ENCODE results near the gene TMEM128.
"Not testable (repeated sequence)": the region's sequence is repeated elsewhere in the genome, so short reads cannot be mapped to it uniquely, and the experiment has no call there.

The TMEM128 gene

DNA sequence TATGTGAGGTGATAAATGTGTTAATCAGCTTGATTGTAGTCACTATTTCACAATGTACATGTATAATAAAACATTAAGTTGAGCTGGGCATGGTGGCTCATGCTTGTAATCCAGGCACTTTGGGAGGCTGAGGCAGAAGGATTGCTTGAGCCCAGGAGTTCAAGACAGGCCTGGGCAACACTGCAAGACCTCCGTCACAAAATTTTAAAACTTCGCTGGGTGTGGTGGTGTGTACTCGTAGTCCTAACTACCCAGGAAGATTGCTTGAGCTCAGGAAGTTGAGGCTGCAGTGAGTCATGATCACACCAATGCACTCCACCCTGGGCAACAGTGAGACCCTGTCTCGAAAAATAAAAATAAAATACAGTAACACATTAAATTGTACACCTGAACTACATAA is 21.8 kb upstream of the TMEM128 start:
- TF ChIP-seq ZNF274 (IDR thresholded peaks at IDR 0.05; ENCODE audit: low read depth, low read length) = no peak
- H3K4me3 ChIP-seq (ENCODE audit: low read length) = no peak overlapping the region

DNA sequence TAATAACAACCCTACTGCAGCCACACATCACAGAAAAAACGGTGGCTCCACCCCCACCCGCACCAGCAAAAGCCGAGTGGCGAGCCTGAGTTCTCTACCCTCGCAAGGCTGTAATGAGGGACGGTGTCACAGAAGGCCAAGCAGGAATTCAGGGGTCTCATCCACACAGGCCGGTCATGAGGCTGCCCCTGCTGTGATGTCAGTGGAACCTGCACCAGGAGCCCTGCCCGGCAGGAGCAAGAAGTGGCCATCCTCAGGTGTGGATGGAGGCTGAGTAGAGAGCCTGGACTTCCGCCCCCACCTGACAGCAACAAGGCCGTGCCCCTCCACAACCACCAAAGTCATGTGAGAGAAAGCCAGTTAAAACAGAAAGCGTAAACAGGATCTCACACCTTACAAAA is 21.3 kb upstream of the TMEM128 start:
- H3K4me3 ChIP-seq (ENCODE audit: low read length) = no peak overlapping the region
- no peak for TF ChIP-seq ZNF274 (IDR thresholded peaks at IDR 0.05; ENCODE audit: low read depth, low read length)

DNA sequence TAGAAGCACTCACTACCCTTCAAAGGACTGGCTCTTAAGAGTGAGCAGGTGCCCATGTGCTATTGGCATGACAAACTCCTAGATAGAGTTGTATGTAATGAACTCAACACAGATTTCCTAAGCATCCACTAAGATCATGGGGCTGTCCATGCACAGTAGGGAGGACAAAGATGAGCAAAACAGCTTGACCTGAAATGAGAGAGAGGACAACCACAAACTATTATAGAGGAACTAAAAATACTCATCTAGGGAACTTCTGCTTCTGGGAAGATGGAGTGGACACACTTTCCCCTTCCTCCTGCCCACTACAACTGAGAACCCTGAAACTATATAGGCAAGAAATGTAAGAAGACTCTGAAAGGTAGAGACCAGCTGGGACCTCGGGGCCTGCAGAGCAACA is 20.8 kb upstream of the TMEM128 start:
- TF ChIP-seq ZNF274 (IDR thresholded peaks at IDR 0.05; ENCODE audit: low read depth, low read length) = no peak
- no peak overlapping the region for H3K4me3 ChIP-seq (ENCODE audit: low read length)

DNA sequence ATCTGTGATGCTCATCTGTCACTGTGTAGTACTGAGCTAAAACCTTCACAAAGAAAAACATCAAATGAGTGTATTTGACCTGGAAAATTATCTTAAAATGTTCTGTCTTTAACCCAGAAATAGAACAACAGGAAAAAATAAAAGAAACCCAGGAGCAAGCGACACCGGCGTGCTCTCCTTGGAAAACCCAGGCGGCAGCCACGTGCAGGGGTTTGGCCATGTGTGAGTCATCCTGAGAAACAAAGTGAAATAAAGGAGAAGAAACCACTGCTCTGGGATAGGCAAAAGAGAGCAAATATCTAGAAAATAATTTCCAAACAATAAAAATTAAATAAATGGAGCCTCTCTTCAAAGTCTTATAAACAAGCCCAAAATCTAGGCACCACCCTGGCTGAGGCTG is 20.0 kb upstream of the TMEM128 start:
- H3K4me3 ChIP-seq (ENCODE audit: low read length) = no peak overlapping the region
- TF ChIP-seq ZNF274 (IDR thresholded peaks at IDR 0.05; ENCODE audit: low read depth, low read length) = no peak

DNA sequence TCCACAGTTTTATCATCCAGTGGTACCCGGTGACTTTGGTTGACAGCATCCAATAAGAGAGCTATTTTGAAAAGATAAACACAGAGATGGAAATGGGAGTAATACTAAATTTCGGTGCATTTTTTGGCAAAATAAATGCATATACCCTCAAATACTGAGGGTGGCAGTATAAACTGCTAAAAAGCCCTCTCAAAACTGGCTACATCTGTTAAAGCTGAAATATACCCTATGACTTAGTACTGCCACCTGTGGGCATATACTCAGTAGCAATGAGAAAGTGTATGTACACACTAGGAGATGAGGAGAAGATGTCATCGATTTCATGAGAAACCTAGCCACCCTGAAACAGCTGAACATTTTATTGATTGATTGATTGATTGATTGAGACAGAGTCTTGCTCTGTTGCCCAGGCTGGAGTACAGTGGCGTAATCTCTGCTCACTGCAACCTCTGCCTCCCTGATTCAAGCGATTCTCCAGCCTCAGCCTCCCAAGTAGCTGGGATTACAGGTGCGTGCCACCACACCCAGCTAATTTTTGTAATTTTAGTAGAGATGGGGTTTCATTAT is 12.2 kb upstream of the TMEM128 start:
- TF ChIP-seq ZNF274 (IDR thresholded peaks at IDR 0.05; ENCODE audit: low read depth, low read length) = no peak
- no peak overlapping the region for H3K4me3 ChIP-seq (ENCODE audit: low read length)

DNA sequence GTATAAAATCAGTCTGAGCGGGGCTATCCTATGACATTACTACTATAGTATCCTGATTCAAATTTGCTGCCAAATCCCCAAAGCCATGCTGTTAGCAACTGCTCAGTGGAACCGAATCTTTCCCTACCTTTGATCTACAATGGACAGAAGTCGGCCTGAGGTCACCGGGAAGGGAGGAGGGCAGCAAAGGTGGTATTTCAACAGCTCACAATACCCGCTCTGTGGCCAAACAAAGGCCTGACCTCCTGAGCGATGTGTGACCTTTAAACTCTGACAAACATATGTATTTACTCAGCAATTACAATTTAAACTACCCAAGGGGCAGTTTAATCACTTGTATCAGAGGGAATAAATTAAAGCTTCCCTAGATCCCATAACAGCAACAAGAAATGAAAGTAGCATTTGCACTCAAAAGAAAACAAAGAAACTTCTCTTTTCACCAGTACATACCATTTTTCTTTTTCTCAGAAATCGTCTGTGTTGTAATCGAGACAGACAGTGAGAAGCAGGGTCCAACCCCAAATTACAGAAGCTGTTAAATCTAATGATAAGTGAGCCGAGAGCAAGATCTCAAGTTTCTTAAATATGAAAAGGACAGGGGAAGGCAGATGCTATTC is 11.6 kb upstream of the TMEM128 start:
- no peak for TF ChIP-seq ZNF274 (IDR thresholded peaks at IDR 0.05; ENCODE audit: low read depth, low read length)
- H3K4me3 ChIP-seq (ENCODE audit: low read length) = no peak overlapping the region

DNA sequence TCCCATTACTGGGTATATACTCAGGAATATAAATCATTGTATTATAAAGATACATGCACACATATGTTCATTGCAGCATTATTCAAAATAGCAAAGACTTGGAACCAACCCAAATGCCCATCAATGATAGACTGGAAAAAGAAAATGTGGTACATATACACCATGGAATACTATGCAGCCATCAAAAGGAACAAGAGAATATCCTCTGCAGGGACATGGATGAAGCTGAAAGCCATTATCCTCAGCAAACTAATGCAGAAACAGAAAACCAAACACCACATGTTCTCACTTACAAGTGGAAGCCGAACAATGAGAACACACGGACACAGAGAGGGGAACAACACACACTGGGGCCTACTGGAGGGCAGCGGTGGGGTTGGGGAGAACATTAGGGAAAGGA is 9.7 kb upstream of the TMEM128 start:
- H3K4me3 ChIP-seq (ENCODE audit: low read length) = not testable (repeated sequence)

DNA sequence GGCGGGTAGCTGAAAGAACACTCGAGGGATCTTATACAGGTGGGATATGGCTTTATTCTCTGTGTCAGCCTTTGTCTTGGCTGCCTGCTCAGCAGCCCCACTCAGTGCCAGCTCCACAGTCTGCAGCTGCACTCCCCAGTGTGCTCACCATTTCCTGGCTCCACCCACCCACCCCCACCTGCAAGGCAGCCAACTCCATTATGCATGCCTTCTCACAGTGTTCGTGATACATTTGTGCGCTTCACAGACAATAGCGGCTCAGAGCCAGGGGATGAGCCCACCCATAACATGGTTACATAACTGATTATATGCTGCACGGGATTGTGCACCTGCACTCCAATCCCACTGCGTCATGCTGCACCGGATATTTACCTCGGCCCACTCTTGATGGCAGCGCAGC is 8.8 kb upstream of the TMEM128 start:
- no peak overlapping the region for H3K4me3 ChIP-seq (ENCODE audit: low read length)
- TF ChIP-seq ZNF274 (IDR thresholded peaks at IDR 0.05; ENCODE audit: low read depth, low read length) = no peak

DNA sequence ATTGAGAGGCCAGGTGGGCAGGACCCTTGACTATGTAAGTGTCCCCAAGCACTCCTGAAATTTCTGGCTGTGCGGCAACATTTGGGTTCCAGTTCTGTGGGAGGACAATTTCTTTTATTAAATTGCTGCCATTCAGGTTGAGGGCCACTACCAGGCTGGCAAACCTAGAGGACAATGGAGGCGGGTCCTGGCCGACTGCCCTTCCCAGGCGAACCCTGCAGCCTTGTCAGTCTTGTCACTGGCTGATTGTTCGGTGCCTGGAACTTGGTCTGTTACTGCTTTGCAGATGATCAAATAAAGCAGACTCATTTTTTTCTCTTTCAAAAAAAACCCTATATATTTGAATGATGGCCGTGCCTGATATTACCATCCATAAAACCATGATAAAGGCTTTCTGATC is 6.6 kb upstream of the TMEM128 start:
- no peak overlapping the region for H3K4me3 ChIP-seq (ENCODE audit: low read length)
- no peak for TF ChIP-seq ZNF274 (IDR thresholded peaks at IDR 0.05; ENCODE audit: low read depth, low read length)

DNA sequence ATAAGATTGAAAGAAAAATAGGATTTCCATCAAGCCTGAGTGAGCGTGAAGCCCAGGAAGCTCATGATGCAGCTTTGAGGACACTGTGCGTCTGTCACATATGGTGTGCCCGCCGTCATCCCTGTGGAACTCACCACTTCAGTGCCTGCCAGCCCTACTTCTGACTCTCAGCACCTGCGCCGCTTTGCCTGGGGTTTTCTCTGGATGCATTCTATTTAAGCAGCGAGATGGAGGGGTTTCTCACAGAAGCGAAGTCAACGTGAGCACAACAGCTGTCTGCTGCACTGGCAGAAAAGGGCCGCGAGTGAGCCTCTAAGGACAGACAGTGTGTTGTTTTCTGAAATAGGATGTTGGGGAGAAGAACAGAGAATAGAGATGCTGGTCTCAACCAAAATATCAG is 6.2 kb upstream of the TMEM128 start:
- no peak for TF ChIP-seq ZNF274 (IDR thresholded peaks at IDR 0.05; ENCODE audit: low read depth, low read length)
- no peak overlapping the region for H3K4me3 ChIP-seq (ENCODE audit: low read length)

DNA sequence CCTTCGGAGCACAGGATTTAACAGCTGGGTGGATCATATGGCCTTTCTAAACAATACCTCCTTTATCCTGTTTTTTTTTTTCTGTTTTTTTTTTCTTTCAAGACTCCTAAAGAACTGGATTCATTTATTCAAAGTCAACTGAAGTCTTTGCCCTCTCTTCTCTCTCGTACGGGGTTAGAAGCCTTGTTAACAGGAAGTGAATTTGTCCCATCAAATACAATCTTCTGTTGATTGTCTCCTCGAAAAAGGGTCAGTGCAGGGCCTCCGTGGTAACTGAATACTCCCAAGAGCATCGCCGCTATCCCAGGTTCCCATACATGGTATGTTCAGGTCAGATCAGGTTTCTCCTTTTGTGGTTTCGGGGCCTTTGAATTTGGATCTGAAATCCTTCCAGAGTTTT is 1.8 kb upstream of the TMEM128 start:
- TF ChIP-seq ZNF274 (IDR thresholded peaks at IDR 0.05; ENCODE audit: low read depth, low read length) = no peak
- H3K4me3 ChIP-seq (ENCODE audit: low read length) = no peak overlapping the region

DNA sequence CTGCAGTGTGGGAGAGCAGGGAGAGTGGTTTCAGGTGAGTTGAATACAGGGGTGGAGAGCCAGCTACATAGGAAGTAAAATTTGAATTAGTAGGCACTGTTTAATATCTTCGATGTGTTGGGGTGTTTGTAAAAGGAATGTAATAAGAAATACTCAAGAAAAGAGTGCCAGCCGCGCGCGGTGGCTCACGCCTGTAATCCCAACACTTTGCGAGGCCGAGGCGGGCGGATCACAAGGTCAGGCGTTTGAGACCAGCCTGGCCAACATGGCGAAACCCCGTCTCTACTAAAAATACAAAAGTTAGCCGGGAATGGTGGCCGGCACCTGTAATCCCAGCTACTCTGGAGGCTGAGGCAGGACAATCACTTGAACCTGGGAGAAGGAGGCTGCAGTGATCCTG is 1.3 kb upstream of the TMEM128 start:
- not testable (repeated sequence) for H3K4me3 ChIP-seq (ENCODE audit: low read length)

DNA sequence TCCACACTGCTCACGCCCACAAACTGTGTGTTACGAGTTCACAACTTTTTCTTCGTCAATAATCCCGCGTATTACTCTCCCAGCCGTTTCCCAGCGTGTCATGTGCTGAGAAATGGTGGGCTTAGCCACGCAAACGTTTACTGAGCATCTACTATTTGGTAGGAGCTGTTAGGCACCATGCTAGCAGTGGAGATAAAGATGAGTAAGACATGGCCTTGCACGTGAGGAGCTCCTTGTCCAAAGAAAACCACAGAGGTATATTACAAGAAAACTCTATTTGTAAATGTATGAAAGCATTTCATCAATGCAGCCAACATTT is 821 bp upstream of the TMEM128 start:
- TF ChIP-seq ZNF274 (IDR thresholded peaks at IDR 0.05; ENCODE audit: low read depth, low read length) = no peak
- peak overlapping the region; percentile 94; the same call in 1 of the 2 replicates for H3K4me3 ChIP-seq (ENCODE audit: low read length)

DNA sequence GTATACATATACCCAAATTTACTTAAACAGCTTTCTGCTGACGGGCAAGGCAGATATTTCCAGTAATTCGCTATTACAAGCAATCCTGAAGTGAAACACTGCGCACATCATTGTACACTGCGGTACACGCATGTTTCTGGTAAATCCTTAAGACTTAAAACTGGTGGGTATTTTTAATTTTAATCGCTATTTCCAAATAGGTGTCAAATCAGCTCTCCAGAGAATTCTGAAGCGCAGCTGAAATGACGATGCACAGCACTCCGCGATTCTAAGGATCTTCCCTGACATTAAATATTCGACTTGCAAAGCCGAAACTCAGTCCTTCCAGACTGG is 361 bp downstream of the TMEM128 start:
- peak overlapping the region; percentile 94 for H3K4me3 ChIP-seq (ENCODE audit: low read length)
- no peak for TF ChIP-seq ZNF274 (IDR thresholded peaks at IDR 0.05; ENCODE audit: low read depth, low read length)

DNA sequence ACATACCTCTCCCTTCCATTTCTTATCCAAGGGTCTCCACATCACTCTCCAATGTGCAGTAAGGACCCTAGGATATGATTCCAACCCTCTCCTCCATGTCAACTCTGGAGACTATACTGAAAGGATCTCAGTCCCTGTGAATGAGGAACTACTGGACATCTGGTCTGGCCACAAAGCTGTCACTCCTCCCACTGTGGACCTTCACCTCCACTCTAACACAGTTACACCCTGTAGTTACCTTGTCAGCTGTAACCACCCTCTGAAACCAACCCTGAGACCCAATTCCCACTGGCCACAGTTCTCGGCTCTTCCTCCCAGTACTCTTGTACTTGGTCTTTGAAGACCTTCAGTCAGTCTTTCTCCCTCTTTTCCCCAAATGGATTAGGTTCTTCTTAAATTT is 2.9 kb downstream of the TMEM128 start:
- no peak overlapping the region for H3K4me3 ChIP-seq (ENCODE audit: low read length)
- TF ChIP-seq ZNF274 (IDR thresholded peaks at IDR 0.05; ENCODE audit: low read depth, low read length) = no peak

DNA sequence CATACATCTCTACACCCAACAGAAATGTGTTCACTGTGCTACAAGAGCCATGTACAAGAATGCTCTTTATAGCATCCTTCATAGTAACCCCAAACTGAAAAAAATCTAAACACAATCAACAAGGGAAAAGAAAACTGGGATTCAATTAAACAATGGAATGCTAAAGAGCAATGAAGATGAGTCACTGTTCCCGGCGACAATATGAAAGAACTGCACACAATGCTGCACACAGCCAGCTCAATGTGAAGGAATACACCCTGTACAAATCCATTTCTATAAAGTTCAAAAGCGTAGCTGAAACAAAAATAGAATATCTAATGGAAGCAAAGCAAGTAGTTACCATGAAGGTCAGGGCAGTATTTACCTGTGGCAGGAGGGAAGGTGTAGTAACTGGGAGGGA is 8.5 kb downstream of the TMEM128 start:
- not testable (repeated sequence) for H3K4me3 ChIP-seq (ENCODE audit: low read length)

DNA sequence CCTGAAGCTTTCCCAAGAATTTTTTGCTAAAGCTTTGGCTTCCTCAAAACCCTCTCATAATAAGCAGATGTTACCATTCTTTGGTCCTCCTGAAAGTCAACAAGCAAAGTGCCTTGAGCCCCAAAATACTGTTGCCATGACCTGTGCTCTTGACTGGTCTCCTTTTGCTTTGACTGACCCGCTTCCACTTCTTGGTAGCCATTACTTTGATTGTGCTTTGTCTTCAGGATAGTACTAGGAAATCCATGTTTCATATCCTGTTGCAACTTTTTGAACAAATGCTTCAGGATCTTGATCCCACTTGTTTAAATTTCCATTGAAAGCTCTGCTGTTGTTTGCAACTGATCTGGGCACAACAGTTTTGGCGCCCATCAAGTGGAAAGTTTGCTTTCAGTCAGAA is 14.4 kb downstream of the TMEM128 start:
- no peak for TF ChIP-seq ZNF274 (IDR thresholded peaks at IDR 0.05; ENCODE audit: low read depth, low read length)
- no peak overlapping the region for H3K4me3 ChIP-seq (ENCODE audit: low read length)

All from GM08714 (cell line).